IPS-18c (cell line): ENCODE data around the gene RCBTB2.

Experiments
- H3K4me3 ChIP-seq: 2 replicates; pipeline ENCODE4 v1.7.0; 2013; ENCODE audit warnings: low read depth, mild to moderate bottlenecking, low read length, moderate library complexity; ENCODE audit not compliant: insufficient read depth
- H3K9me3 ChIP-seq: one replicate; pipeline ENCODE4 v1.6.1; 2013; ENCODE audit warnings: mild to moderate bottlenecking, low read length, moderate library complexity; ENCODE audit not compliant: control insufficient read depth, insufficient read depth

RCBTB2 gene

GRCh38 chr13:48448285-48448958 is 84.5 kb downstream of the RCBTB2 start:
- Histone ChIP-seq H3K9me3 (no peaks in the 10 kb centered on the region), H3K4me3 (no peak overlapping the region)

- Histone ChIP-seq H3K9me3 (no peaks in the 10 kb centered on the region), H3K4me3 (no peak overlapping the region)
Observed at GRCh38 chr13:48446464-48446863, 86.4 kb downstream of the RCBTB2 start.

GRCh38 chr13:48443442-48444208 is 89.3 kb downstream of the RCBTB2 start:
- Histone ChIP-seq H3K9me3 (no peaks in the 10 kb centered on the region), H3K4me3 (no peak overlapping the region)
